AG09319 (cell line): ENCODE data around the gene POMT1.

Experiments used
- DNase-seq: peaks from one replicate; pipeline ENCODE4 v3.0.0-alpha.2; 2010; ENCODE audit warnings: low read depth; ENCODE audit errors: extremely low read depth
- CTCF ChIP-seq: IDR thresholded peaks from 2 replicates; pipeline ENCODE4 v1.5.1; 2011; ENCODE audit warnings: low read depth, mild to moderate bottlenecking, inconsistent platforms, low read length, moderate library complexity

POMT1 gene

GRCh38 chr9:131565369-131565768 is 62.7 kb downstream of the POMT1 start:
- no peak for DNase-seq
- no peak for TF ChIP-seq CTCF

- TF ChIP-seq CTCF, result no peak
- no peak for DNase-seq
These were observed 63.4 kb downstream of the POMT1 start for GRCh38 chr9:131566158-131566557.

- DNase-seq, result no peak
- no peak for TF ChIP-seq CTCF
These were observed 65.2 kb downstream of the POMT1 start for GRCh38 chr9:131567910-131568309.
